Fibroblast of lung (primary cell): ENCODE data around the gene RDH5. TPM values are rescaled to one million over a fixed set of nuclear protein-coding genes. Genes with fewer than 3 reads are reported as not detected.

Source experiments
- DNase-seq, 2 donors: peaks; one replicate each; pipeline versions ENCODE4 v3.0.0 to v3.0.0-alpha.2; 2010; ENCODE audit warnings: low read depth in 2 of 2
- H2AFZ ChIP-seq: 2 replicates; pipeline ENCODE4 v1.5.1; 2012; ENCODE audit warnings: low read length, control low read depth, inconsistent platforms
- H3K27ac ChIP-seq: 2 replicates; pipeline ENCODE4 v1.5.1; 2011; ENCODE audit warnings: low read length, control low read depth; ENCODE audit not compliant: insufficient read depth
- H3K27me3 ChIP-seq: 2 replicates; pipeline ENCODE4 v1.5.1; 2011; ENCODE audit warnings: mild to moderate bottlenecking, low read length; ENCODE audit not compliant: control insufficient read depth, insufficient read depth
- H3K36me3 ChIP-seq: 2 replicates; pipeline ENCODE4 v1.5.1; 2011; ENCODE audit warnings: low read length; ENCODE audit not compliant: control insufficient read depth, insufficient read depth
- H3K4me1 ChIP-seq: 2 replicates; pipeline ENCODE4 v1.5.1; 2011; ENCODE audit warnings: low read length; ENCODE audit not compliant: control insufficient read depth, insufficient read depth; ENCODE audit errors: extremely low read depth
- H3K4me2 ChIP-seq: 2 replicates; pipeline ENCODE4 v1.5.1; 2011; ENCODE audit warnings: low read length, control low read depth; ENCODE audit not compliant: insufficient read depth; ENCODE audit errors: extremely low read depth
- H3K4me3 ChIP-seq, 4 experiments: fragments of 200-600 bp in 1 of 4; sonication (generic) in 1 of 4; replicated peaks in 1 of 4; 2 replicates each; pipeline ENCODE4 v1.5.1; 2011 to 2016; ENCODE audit warnings: low read length in 4 of 4, low read depth in 3 of 4, mild to moderate bottlenecking in 3 of 4, control low read depth in 2 of 4, inconsistent platforms in 1 of 4, mixed read lengths in 1 of 4; ENCODE audit not compliant: insufficient read depth in 1 of 4; ENCODE audit errors: control extremely low read depth in 1 of 4
- H3K79me2 ChIP-seq: 2 replicates; pipeline ENCODE4 v1.5.1; 2012; ENCODE audit warnings: mild to moderate bottlenecking, low read length, inconsistent platforms; ENCODE audit not compliant: control insufficient read depth, insufficient read depth
- H3K9ac ChIP-seq: 2 replicates; pipeline ENCODE4 v1.5.1; 2011; ENCODE audit warnings: mild to moderate bottlenecking, low read length, control low read depth; ENCODE audit not compliant: insufficient read depth
- H3K9me3 ChIP-seq: 2 replicates; pipeline ENCODE4 v1.5.1; 2012; ENCODE audit warnings: low read depth, low read length; ENCODE audit not compliant: control insufficient read depth, insufficient read depth
- H4K20me1 ChIP-seq: 2 replicates; pipeline ENCODE4 v1.5.1; 2011; ENCODE audit warnings: low read length; ENCODE audit not compliant: control insufficient read depth, insufficient read depth; ENCODE audit errors: extremely low read depth
- EZH2 ChIP-seq: IDR thresholded peaks from 2 replicates; pipeline ENCODE4 v1.5.1; 2012; ENCODE audit warnings: low read length, control low read depth, mild to moderate bottlenecking; ENCODE audit errors: missing control alignments
- polyA plus RNA-seq, 2 donors: library from polyadenylated mRNA; depleted of rRNA in 1 of 2; stranded (reverse) in 1 of 2; unstranded in 1 of 2; fragments of >200 nt; gene quantifications; 2 replicates each; pipeline ENCODE4 v1.2.1, GENCODE V29; 2011 to 2012; ENCODE audit warnings: missing spikeins in 1 of 2
- total RNA-seq: library from RNA; depleted of rRNA; stranded (reverse); fragments of >200 nt; gene quantifications from 2 replicates; pipeline ENCODE4 v1.2.1, GENCODE V29; 2014
- TF ChIP-seq, protein P1 (sequence below), 2 donors: IDR thresholded peaks in 1 of 2; conservative IDR thresholded peaks in 1 of 2; 1 replicate in 1 of 2; 2 replicates in 1 of 2; pipeline ENCODE4 v1.5.1; 2011 to 2012; ENCODE audit warnings: low read length in 2 of 2, control low read depth in 1 of 2, inconsistent platforms in 1 of 2, low read depth in 1 of 2, mild to moderate bottlenecking in 1 of 2

Gene RDH5
- total and polyA plus RNA-seq, 2 donors (not counting 1 experiment from before 2014, with no cell fraction given): 16.7 to 49.2 TPM

DNA sequence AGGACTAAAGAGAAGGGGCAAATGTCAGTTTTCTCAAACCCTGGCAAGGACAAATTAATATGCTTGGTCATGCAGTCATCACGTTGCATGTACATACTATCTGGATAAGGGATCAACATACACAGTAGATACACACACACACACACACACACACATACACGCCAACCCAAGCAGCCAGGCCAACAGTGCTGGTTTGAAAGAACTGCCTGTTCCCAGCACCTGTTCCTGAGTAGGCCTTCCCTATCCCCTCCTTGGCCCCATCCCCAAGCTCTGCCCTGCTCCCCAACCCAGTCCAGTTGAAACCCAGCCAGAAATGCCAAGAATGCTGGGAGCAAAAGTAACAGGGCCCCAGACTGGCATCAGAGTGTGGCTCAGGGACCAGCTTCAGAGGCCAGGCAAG is 16.9 kb upstream of the RDH5 start:
- no peak overlapping the region for H3K4me2 ChIP-seq
- no peaks in the 10 kb centered on the region for H3K27me3 ChIP-seq
- TF ChIP-seq EZH2: no peak
- TF ChIP-seq, protein P1, sequence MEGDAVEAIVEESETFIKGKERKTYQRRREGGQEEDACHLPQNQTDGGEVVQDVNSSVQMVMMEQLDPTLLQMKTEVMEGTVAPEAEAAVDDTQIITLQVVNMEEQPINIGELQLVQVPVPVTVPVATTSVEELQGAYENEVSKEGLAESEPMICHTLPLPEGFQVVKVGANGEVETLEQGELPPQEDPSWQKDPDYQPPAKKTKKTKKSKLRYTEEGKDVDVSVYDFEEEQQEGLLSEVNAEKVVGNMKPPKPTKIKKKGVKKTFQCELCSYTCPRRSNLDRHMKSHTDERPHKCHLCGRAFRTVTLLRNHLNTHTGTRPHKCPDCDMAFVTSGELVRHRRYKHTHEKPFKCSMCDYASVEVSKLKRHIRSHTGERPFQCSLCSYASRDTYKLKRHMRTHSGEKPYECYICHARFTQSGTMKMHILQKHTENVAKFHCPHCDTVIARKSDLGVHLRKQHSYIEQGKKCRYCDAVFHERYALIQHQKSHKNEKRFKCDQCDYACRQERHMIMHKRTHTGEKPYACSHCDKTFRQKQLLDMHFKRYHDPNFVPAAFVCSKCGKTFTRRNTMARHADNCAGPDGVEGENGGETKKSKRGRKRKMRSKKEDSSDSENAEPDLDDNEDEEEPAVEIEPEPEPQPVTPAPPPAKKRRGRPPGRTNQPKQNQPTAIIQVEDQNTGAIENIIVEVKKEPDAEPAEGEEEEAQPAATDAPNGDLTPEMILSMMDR (conservative IDR thresholded peaks at IDR 0.05 in 1 of 2, IDR thresholded peaks at IDR 0.05 in 1 of 2; ENCODE audit: low read depth in 1 of 2, low read length in 2 of 2): no peak
- H3K4me3 ChIP-seq: no peak overlapping the region
- no peaks in the 10 kb centered on the region for H3K9me3 ChIP-seq
- no peak overlapping the region for H2AFZ ChIP-seq
- no peak overlapping the region for H3K9ac ChIP-seq
- DNase-seq: no peak
- peaks cover 28% of the 10 kb centered on the region for H3K79me2 ChIP-seq
- H4K20me1 ChIP-seq: no peaks in the 10 kb centered on the region
- H3K36me3 ChIP-seq: peaks cover 2% of the 10 kb centered on the region
- H3K4me1 ChIP-seq: peaks cover 13% of the 10 kb centered on the region
- H3K27ac ChIP-seq: no peak overlapping the region

DNA sequence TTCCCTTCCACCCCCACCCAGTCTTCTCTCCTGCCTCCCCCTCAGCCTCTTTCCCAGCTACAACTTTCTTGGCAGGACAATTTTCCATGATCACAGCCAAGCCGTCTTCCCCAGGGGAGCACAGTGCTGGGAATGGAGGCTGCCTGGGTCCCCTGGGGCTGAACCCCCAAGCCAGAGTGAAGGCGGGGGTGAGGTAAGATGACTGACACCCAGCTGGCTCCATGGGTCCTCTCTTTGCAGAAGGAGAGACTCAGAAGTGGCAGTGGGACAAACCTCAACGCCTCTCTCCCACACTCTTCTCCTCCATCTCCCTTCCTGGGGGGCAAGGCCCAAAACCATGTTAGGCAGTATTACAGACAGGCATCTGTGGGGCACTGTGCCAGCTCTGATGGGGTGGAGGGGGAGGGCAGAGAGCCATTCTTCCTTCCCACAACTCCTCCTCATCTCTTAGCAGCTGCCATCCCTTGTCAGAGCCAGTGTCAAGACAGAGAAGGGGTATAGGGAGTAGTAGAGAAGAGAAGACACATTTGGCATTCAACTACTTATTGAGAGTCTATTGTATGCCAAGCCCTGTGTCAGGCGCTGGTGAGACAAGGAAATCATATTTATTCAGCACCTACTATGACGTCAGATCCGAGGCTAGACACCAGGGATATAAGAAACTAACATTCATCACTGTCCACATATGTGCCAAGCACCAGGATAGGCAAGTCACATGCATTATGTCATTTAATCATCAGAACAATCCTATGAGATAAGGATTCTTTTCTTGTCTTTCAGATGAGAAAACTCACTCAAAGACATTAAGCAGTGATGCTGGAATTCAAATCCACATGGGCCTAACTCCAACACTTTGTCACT is 16.1 kb upstream of the RDH5 start:
- peak overlapping the region in 1 of 4 experiments; percentile 70 for H3K4me3 ChIP-seq
- H3K4me1 ChIP-seq: peaks cover 18% of the 10 kb centered on the region
- H3K9me3 ChIP-seq: no peaks in the 10 kb centered on the region
- DNase-seq: peak; percentile 29 to 59
- peaks cover 28% of the 10 kb centered on the region for H3K79me2 ChIP-seq
- H4K20me1 ChIP-seq: no peaks in the 10 kb centered on the region
- H3K36me3 ChIP-seq: peaks cover 2% of the 10 kb centered on the region
- no peak overlapping the region for H2AFZ ChIP-seq
- H3K9ac ChIP-seq: no peak overlapping the region
- TF ChIP-seq, protein P1 (conservative IDR thresholded peaks at IDR 0.05 in 1 of 2, IDR thresholded peaks at IDR 0.05 in 1 of 2; ENCODE audit: low read depth in 1 of 2, low read length in 2 of 2): no peak
- TF ChIP-seq EZH2: no peak
- H3K27me3 ChIP-seq: no peaks in the 10 kb centered on the region
- H3K27ac ChIP-seq: no peak overlapping the region
- H3K4me2 ChIP-seq: no peak overlapping the region

DNA sequence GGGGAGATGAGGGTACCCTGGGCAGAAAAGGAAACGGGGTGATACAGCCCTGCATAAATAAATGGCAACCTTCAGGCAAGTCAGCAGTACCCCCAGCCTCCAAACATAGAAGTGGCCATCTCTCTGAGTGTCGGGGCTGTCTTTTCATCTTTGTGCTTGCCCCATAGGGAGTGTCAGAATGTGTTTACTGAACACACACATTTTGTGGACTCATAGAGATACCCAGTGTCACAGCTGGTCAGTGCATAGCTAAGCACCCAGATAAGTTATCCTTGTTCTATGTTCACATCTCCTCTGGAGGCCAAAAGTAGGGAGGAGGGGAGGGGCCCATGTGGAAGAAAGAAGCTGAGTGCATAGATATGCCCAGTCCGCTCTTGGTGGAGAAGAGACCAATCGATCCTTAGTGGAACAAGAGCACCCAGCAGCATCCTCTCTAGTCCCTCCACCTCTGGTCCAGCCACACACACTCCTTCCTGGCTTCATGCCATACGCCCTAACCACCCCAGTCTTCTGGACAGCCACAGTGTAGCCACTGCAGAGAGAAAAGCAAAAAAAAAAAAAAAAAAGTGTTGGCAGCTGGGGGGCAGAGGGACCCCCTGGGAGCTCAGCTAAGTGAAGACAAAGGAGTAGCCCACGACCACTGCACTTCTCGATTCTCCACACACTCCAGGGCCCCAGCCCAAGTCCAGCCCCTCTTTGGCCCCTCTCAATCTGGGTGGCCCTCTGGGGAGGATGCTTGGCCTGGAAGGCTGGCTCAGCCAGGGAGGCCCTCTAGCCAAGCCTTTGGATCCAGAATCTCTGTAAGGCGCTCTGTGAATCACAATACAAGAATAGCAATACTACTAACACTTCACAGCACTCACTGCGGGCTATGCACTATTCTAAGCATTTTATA is 15.1 kb upstream of the RDH5 start:
- H3K79me2 ChIP-seq: peaks cover 28% of the 10 kb centered on the region
- H3K4me1 ChIP-seq: peaks cover 23% of the 10 kb centered on the region
- no peak overlapping the region for H2AFZ ChIP-seq
- no peak for DNase-seq
- peak overlapping the region; percentile 79 for H3K4me2 ChIP-seq
- no peaks in the 10 kb centered on the region for H3K9me3 ChIP-seq
- H3K27ac ChIP-seq: no peak overlapping the region
- H4K20me1 ChIP-seq: no peaks in the 10 kb centered on the region
- TF ChIP-seq EZH2: no peak
- TF ChIP-seq, protein P1 (conservative IDR thresholded peaks at IDR 0.05 in 1 of 2, IDR thresholded peaks at IDR 0.05 in 1 of 2; ENCODE audit: low read depth in 1 of 2, low read length in 2 of 2): no peak
- no peaks in the 10 kb centered on the region for H3K27me3 ChIP-seq
- no peak overlapping the region for H3K9ac ChIP-seq
- peaks cover 2% of the 10 kb centered on the region for H3K36me3 ChIP-seq
- peak overlapping the region in 3 of 4 experiments; percentile 55 to 70 (median 70) for H3K4me3 ChIP-seq
